IMR-90 (cell line): ENCODE results near the gene KCNH2. TPM values are rescaled to one million over a fixed set of nuclear protein-coding genes. Genes with fewer than 3 reads are reported as not detected.

Experiments
- ATAC-seq: fragments of 200-7000 bp; cut with Tn5 transposase; 2 replicates; pipeline ENCODE4 v1.9.1; 2020; ENCODE audit warnings: low read depth, mild to moderate bottlenecking, moderate library complexity
- BruUV-seq: library from RNA; stranded (reverse); fragments of 400-500 nt; replicated peaks from 2 replicates; lab custom pipeline; 2021; lab: Mats Ljungman, UMichigan
- CTCF ChIA-PET: fragments of 300-600 bp; formaldehyde crosslinking; extraction: SDS; loops from one replicate; lab custom pipeline; 2021; ENCODE audit warnings: antibody characterized with exemption; lab: Yijun Ruan, JAX
- POLR2A ChIA-PET: fragments of 300-600 bp; sonication (Branson Sonifier 250); formaldehyde crosslinking; loops from one replicate; lab custom pipeline; 2022; ENCODE audit warnings: antibody characterized with exemption; ENCODE audit not compliant: unreplicated experiment; lab: Charles Lee
- DNase-seq: peaks from one replicate; pipeline ENCODE4 v3.0.0; 2013
- H2AFZ ChIP-seq: replicated peaks from 2 replicates; pipeline ENCODE3; 2013; ENCODE audit warnings: low read length, mild to moderate bottlenecking; ENCODE audit not compliant: poor library complexity
- H2AK5ac ChIP-seq: 2 replicates; pipeline ENCODE4 v1.6.1; 2013; ENCODE audit warnings: low read depth, low read length, inconsistent platforms
- H2AK9ac ChIP-seq: replicated peaks from 2 replicates; pipeline ENCODE3; 2013; ENCODE audit warnings: mild to moderate bottlenecking, low read depth, low read length, moderate library complexity; ENCODE audit not compliant: poor library complexity
- H2BK120ac ChIP-seq: 2 replicates; pipeline ENCODE4 v1.6.1; 2013; ENCODE audit warnings: low read depth, low read length, inconsistent platforms
- H2BK15ac ChIP-seq: 3 replicates; pipeline ENCODE4 v1.6.1; 2013; ENCODE audit warnings: low read depth, low read length, inconsistent platforms
- H2BK20ac ChIP-seq: 2 replicates; pipeline ENCODE4 v1.6.1; 2013; ENCODE audit warnings: low read depth, mild to moderate bottlenecking, inconsistent platforms, low read length, moderate library complexity
- H2BK5ac ChIP-seq: 2 replicates; pipeline ENCODE4 v1.6.1; 2013; ENCODE audit warnings: mild to moderate bottlenecking, low read depth, low read length, inconsistent platforms; ENCODE audit not compliant: poor library complexity, severe bottlenecking
- H3K14ac ChIP-seq: replicated peaks from 2 replicates; pipeline ENCODE4 v1.6.1; 2013; ENCODE audit warnings: low read depth, low read length, inconsistent platforms
- H3K18ac ChIP-seq: 2 replicates; pipeline ENCODE4 v1.6.1; 2013; ENCODE audit warnings: low read depth, low read length, control low read depth
- H3K23ac ChIP-seq: 2 replicates; pipeline ENCODE4 v1.6.1; 2013; ENCODE audit warnings: low read depth, low read length, inconsistent platforms
- H3K27ac ChIP-seq: 2 replicates; pipeline ENCODE4 v1.5.1; 2013; ENCODE audit warnings: mild to moderate bottlenecking, control low read depth, low read length; ENCODE audit not compliant: insufficient read depth
- H3K27me3 ChIP-seq: 2 replicates; pipeline ENCODE4 v1.6.1; 2013; ENCODE audit warnings: low read length; ENCODE audit not compliant: control insufficient read depth, insufficient read depth
- H3K36me3 ChIP-seq: 2 replicates; pipeline ENCODE4 v1.6.1; 2013; ENCODE audit warnings: low read length, mixed read lengths; ENCODE audit not compliant: control insufficient read depth, insufficient read depth
- H3K4ac ChIP-seq: 2 replicates; pipeline ENCODE4 v1.6.1; 2013; ENCODE audit warnings: low read depth, low read length, inconsistent platforms
- H3K4me1 ChIP-seq: 2 replicates; pipeline ENCODE4 v1.6.1; 2013; ENCODE audit warnings: low read length, mixed read lengths; ENCODE audit not compliant: control insufficient read depth, insufficient read depth
- H3K4me2 ChIP-seq: 2 replicates; pipeline ENCODE4 v1.6.1; 2013; ENCODE audit warnings: low read depth, mild to moderate bottlenecking, control low read depth, low read length, moderate library complexity
- H3K4me3 ChIP-seq: 2 replicates; pipeline ENCODE4 v1.5.1; 2013; ENCODE audit warnings: low read depth, mild to moderate bottlenecking, control low read depth, low read length, moderate library complexity; ENCODE audit not compliant: insufficient read depth
- H3K56ac ChIP-seq: 2 replicates; pipeline ENCODE4 v1.6.1; 2013; ENCODE audit warnings: low read length, inconsistent platforms; ENCODE audit not compliant: insufficient read depth; ENCODE audit errors: extremely low read depth
- H3K79me1 ChIP-seq, 2 experiments: 2 replicates each; pipeline ENCODE4 v1.6.1; 2013; ENCODE audit warnings: low read length in 2 of 2, inconsistent platforms in 1 of 2, low read depth in 1 of 2
- H3K9ac ChIP-seq: 2 replicates; pipeline ENCODE4 v1.6.1; 2013; ENCODE audit warnings: low read depth, low read length, control low read depth
- H3K9me1 ChIP-seq: 2 replicates; pipeline ENCODE4 v1.6.1; 2013; ENCODE audit warnings: low read length, inconsistent platforms; ENCODE audit not compliant: insufficient read depth
- H3K9me3 ChIP-seq: 2 replicates; pipeline ENCODE4 v1.6.1; 2013; ENCODE audit warnings: low read length; ENCODE audit not compliant: control insufficient read depth, insufficient read depth
- H4K20me1 ChIP-seq: 2 replicates; pipeline ENCODE4 v1.6.1; 2013; ENCODE audit warnings: low read length, inconsistent platforms; ENCODE audit not compliant: insufficient read depth
- H4K5ac ChIP-seq: 2 replicates; pipeline ENCODE4 v1.6.1; 2013; ENCODE audit warnings: mild to moderate bottlenecking, low read depth, low read length, control low read depth
- H4K8ac ChIP-seq, 2 experiments: 2 replicates each; pipeline ENCODE4 v1.6.1; 2013; ENCODE audit warnings: low read depth in 2 of 2, low read length in 2 of 2, control low read depth in 1 of 2, inconsistent platforms in 1 of 2
- H4K91ac ChIP-seq: 2 replicates; pipeline ENCODE4 v1.6.1; 2013; ENCODE audit warnings: low read depth, low read length, inconsistent platforms; ENCODE audit not compliant: insufficient read depth
- BHLHE40 ChIP-seq: fragments of 150-350 bp; IDR thresholded peaks from 2 replicates; pipeline ENCODE4 v1.6.1; 2016; ENCODE audit warnings: mild to moderate bottlenecking, low read depth, low read length
- CEBPB ChIP-seq: IDR thresholded peaks from 2 replicates; pipeline ENCODE4 v1.6.1; 2012; ENCODE audit warnings: low read depth, low read length, improper control_type of control experiment
- CHD1 ChIP-seq: IDR thresholded peaks from 2 replicates; pipeline ENCODE4 v1.6.1; 2012; ENCODE audit warnings: low read depth, low read length, improper control_type of control experiment
- ELK1 ChIP-seq: fragments of 150-350 bp; IDR thresholded peaks from 2 replicates; pipeline ENCODE4 v1.6.1; 2016; ENCODE audit warnings: low read depth, mild to moderate bottlenecking, low read length, moderate library complexity, borderline replicate concordance
- FOS ChIP-seq: fragments of 150-350 bp; IDR thresholded peaks from 2 replicates; pipeline ENCODE4 v1.6.1; 2016; ENCODE audit warnings: low read depth, low read length
- MAFK ChIP-seq: IDR thresholded peaks from 2 replicates; pipeline ENCODE4 v1.6.1; 2012; ENCODE audit warnings: low read depth, low read length, improper control_type of control experiment
- MAZ ChIP-seq: IDR thresholded peaks from 2 replicates; pipeline ENCODE4 v1.6.1; 2012; ENCODE audit warnings: low read depth, mild to moderate bottlenecking, low read length, improper control_type of control experiment, moderate library complexity, borderline replicate concordance
- MXI1 ChIP-seq: IDR thresholded peaks from 2 replicates; pipeline ENCODE4 v1.6.1; 2012; ENCODE audit warnings: low read depth, mild to moderate bottlenecking, low read length, moderate library complexity, borderline replicate concordance
- NFE2L2 ChIP-seq: fragments of 150-350 bp; IDR thresholded peaks from 2 replicates; pipeline ENCODE4 v1.6.1; 2016; ENCODE audit warnings: low read depth, mild to moderate bottlenecking, low read length
- POLR2A ChIP-seq: IDR thresholded peaks from 2 replicates; pipeline ENCODE4 v1.6.1; 2012; ENCODE audit warnings: mild to moderate bottlenecking, low read depth, low read length
- RAD21 ChIP-seq: IDR thresholded peaks from 2 replicates; pipeline ENCODE4 v1.6.1; 2012; ENCODE audit warnings: low read length, improper control_type of control experiment
- RCOR1 ChIP-seq: IDR thresholded peaks from 2 replicates; pipeline ENCODE4 v1.6.1; 2012; ENCODE audit warnings: mild to moderate bottlenecking, low read length, improper control_type of control experiment; ENCODE audit not compliant: insufficient replicate concordance
- RFX5 ChIP-seq: IDR thresholded peaks from 2 replicates; pipeline ENCODE4 v1.8.0; 2012; ENCODE audit warnings: low read depth, mild to moderate bottlenecking, low read length, moderate library complexity
- SMC3 ChIP-seq: fragments of 150-350 bp; IDR thresholded peaks from 2 replicates; pipeline ENCODE4 v1.6.1; 2016; ENCODE audit warnings: low read depth, mild to moderate bottlenecking, antibody characterized with exemption, low read length, moderate library complexity
- USF2 ChIP-seq: fragments of 150-350 bp; IDR thresholded peaks from 2 replicates; pipeline ENCODE4 v1.6.1; 2017; ENCODE audit warnings: mild to moderate bottlenecking, antibody characterized with exemption, low read length, low read depth
- WGBS, 2 experiments: methylation state at CpG; one replicate each; pipeline versions ENCODE4 v1.1.5 to v1.1.7; 2013; ENCODE audit warnings: missing lambda C conversion rate in 2 of 2; ENCODE audit not compliant: insufficient read length in 1 of 2; ENCODE audit errors: extremely low coverage in 2 of 2; 5-methylcytosine and 5-hydroxymethylcytosine counted together
- dilution Hi-C: fragments of 300-500 bp; cut with HindIII; formaldehyde crosslinking; loops from one replicate; pipeline ENCODE4 v1.14.3; 2018; ENCODE audit warnings: low sequenced_read_pairs; ENCODE audit not compliant: unreplicated experiment
- in situ Hi-C: fragments of 300-500 bp; cut with MboI; formaldehyde crosslinking; loops from 3 replicates; pipeline ENCODE4 v1.14.3; 2019; ENCODE audit warnings: low sequenced_read_pairs, inconsistent platforms, mixed read lengths
- intact Hi-C: fragments of 100-400 bp; cut with micrococcal nuclease; formaldehyde crosslinking; loops from 2 replicates; pipeline ENCODE4 v1.10.0; 2022
- polyA plus RNA-seq, 3 experiments: library from polyadenylated mRNA; depleted of rRNA; stranded (reverse); fragments of >200 nt; gene quantifications; 2 replicates each; pipeline ENCODE4 v1.2.3, GENCODE V29; 2012; ENCODE audit warnings: low replicate concordance in 1 of 3
- total RNA-seq: library from RNA; depleted of rRNA; stranded (reverse); fragments of >200 nt; gene quantifications from 2 replicates; pipeline ENCODE4 v1.2.3, GENCODE V29; 2012
- TF ChIP-seq, protein P1 (sequence below): conservative IDR thresholded peaks from 2 replicates; pipeline ENCODE4 v1.5.1; 2012; ENCODE audit warnings: mild to moderate bottlenecking, low read depth, low read length, improper control_type of control experiment

KCNH2 gene
- total and polyA plus RNA-seq, 2 of the 4 experiments (the other 2 are of a cell fraction), result 0.90 to 2.1 TPM

DNA sequence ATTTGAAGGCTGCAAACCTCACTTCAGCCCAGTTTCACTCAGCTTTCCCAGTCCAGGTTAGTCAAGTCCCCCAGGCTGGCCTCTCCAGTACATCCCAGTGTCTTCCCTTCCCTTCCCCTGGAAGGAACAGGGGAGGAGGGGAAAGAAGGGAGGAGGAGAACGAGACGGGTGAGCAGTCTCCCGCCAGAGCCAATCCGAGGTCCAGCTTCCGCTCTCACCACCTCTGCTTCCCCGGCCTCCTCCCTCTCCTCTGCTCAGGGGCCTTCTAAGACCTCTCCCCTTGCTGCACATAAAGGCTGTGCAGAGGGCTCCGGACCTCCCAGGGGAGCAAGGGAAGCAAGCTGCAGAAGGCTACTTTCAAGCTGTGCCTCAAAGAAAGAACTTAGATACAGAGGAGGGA, 42.1 kb upstream of the KCNH2 start:
- ChIA-PET POLR2A (no interaction called here), CTCF (no interaction called here)
- H3K18ac ChIP-seq, result no peak overlapping the region
- H2AFZ ChIP-seq, result peak overlapping the region; percentile 41
- no peak overlapping the region for H2BK5ac ChIP-seq
- no peak overlapping the region for H3K23ac ChIP-seq
- no peak overlapping the region for H4K5ac ChIP-seq
- no peak overlapping the region for H3K9ac ChIP-seq
- no peak overlapping the region for H3K4me3 ChIP-seq
- ATAC-seq, result no peak; the same call in 1 of the 2 replicates
- dilution Hi-C loops (no loop called here), intact Hi-C loops (no loop called here), in situ Hi-C loops (loop anchor here (5.0 kb wide), 1 partner anchor 92 kb away; no protein-coding TSS in a partner anchor)
- no peak for DNase-seq
- H3K56ac ChIP-seq, result no peak overlapping the region
- no CpG with 5 or more reads among the region's 7 CpGs for WGBS, 2 experiments
- no peaks in the 10 kb centered on the region for H4K20me1 ChIP-seq
- H3K9me1 ChIP-seq, result no peaks in the 10 kb centered on the region
- no peaks in the 10 kb centered on the region for H3K79me1 ChIP-seq
- no peak overlapping the region for H2BK15ac ChIP-seq
- H3K27ac ChIP-seq, result no peak overlapping the region
- no peaks in the 10 kb centered on the region for H3K9me3 ChIP-seq
- no peak overlapping the region for H2AK9ac ChIP-seq
- H2AK5ac ChIP-seq, result no peak overlapping the region
- H3K36me3 ChIP-seq, result no peaks in the 10 kb centered on the region
- BruUV-seq, result no TSS peak
- no peak overlapping the region for H3K4ac ChIP-seq
- no peak overlapping the region for H4K91ac ChIP-seq
- no peak overlapping the region for H2BK20ac ChIP-seq
- no peak overlapping the region for H4K8ac ChIP-seq
- no peak overlapping the region for H3K4me2 ChIP-seq
- H3K4me1 ChIP-seq, result peaks cover 3% of the 10 kb centered on the region; the same call in 1 of the 2 replicates
- TF ChIP-seq SMC3 (no peak), CHD1 (no peak), RFX5 (no peak), CEBPB (no peak), ELK1 (no peak), RAD21 (no peak), MXI1 (no peak), MAZ (no peak), RCOR1 (no peak), NFE2L2 (no peak), POLR2A (no peak), BHLHE40 (no peak), MAFK (no peak), FOS (no peak), USF2 (no peak)
- TF ChIP-seq, protein P1, sequence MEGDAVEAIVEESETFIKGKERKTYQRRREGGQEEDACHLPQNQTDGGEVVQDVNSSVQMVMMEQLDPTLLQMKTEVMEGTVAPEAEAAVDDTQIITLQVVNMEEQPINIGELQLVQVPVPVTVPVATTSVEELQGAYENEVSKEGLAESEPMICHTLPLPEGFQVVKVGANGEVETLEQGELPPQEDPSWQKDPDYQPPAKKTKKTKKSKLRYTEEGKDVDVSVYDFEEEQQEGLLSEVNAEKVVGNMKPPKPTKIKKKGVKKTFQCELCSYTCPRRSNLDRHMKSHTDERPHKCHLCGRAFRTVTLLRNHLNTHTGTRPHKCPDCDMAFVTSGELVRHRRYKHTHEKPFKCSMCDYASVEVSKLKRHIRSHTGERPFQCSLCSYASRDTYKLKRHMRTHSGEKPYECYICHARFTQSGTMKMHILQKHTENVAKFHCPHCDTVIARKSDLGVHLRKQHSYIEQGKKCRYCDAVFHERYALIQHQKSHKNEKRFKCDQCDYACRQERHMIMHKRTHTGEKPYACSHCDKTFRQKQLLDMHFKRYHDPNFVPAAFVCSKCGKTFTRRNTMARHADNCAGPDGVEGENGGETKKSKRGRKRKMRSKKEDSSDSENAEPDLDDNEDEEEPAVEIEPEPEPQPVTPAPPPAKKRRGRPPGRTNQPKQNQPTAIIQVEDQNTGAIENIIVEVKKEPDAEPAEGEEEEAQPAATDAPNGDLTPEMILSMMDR, result no peak
- no peak overlapping the region for H2BK120ac ChIP-seq
- no peak overlapping the region for H3K14ac ChIP-seq
- H3K27me3 ChIP-seq, result peaks cover 61% of the 10 kb centered on the region
